Measurements from ENCODE around the gene RGS6.

RGS6 gene

DNA sequence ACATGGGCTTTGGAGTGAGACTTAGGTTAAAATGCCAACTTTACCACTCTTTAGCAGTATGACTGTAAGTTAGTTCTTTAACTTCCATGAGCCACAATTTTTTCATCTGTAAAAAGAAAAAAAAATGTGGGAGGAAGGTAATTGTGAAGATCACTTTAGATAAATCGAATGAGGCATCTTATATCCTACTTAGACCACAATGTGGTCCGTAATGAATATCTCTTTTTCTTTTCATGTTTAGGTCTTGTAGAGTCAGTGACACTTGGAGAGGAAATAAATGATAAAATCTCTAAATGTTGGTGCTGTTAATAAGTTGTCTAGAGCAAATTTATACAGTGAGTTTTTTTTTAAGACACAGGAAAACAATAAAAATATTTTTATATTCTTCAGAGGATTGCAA is 34.3 kb downstream of the RGS6 start:
- H3K9me2 ChIP-seq (ENCODE audit: low read depth, low read length) = no peaks in the 10 kb centered on the region
- no peak overlapping the region for H3K4me3 ChIP-seq (ENCODE audit: low read depth, low read length, poor library complexity, severe bottlenecking)
- no peak overlapping the region for H2AFZ ChIP-seq (ENCODE audit: low read length)
- no peaks in the 10 kb centered on the region for H3K79me2 ChIP-seq (ENCODE audit: insufficient read depth, low read length)
- H3K4me2 ChIP-seq (ENCODE audit: low read length) = no peak overlapping the region
- H3K9me3 ChIP-seq (ENCODE audit: low read length) = no peaks in the 10 kb centered on the region
- no peaks in the 10 kb centered on the region for H3K36me3 ChIP-seq (ENCODE audit: insufficient read depth, low read length)
- no peaks in the 10 kb centered on the region for H3F3A ChIP-seq (ENCODE audit: insufficient read depth, low read length)
- TF ChIP-seq, protein P1, sequence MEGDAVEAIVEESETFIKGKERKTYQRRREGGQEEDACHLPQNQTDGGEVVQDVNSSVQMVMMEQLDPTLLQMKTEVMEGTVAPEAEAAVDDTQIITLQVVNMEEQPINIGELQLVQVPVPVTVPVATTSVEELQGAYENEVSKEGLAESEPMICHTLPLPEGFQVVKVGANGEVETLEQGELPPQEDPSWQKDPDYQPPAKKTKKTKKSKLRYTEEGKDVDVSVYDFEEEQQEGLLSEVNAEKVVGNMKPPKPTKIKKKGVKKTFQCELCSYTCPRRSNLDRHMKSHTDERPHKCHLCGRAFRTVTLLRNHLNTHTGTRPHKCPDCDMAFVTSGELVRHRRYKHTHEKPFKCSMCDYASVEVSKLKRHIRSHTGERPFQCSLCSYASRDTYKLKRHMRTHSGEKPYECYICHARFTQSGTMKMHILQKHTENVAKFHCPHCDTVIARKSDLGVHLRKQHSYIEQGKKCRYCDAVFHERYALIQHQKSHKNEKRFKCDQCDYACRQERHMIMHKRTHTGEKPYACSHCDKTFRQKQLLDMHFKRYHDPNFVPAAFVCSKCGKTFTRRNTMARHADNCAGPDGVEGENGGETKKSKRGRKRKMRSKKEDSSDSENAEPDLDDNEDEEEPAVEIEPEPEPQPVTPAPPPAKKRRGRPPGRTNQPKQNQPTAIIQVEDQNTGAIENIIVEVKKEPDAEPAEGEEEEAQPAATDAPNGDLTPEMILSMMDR (IDR thresholded peaks at IDR 0.05; ENCODE audit: low read length) = no peak
- TF ChIP-seq EZH2 (IDR thresholded peaks at IDR 0.05; ENCODE audit: borderline replicate concordance, low read length) = no peak
- H3K4me1 ChIP-seq (ENCODE audit: insufficient read depth, low read length, severe bottlenecking) = no peaks in the 10 kb centered on the region
- no peaks in the 10 kb centered on the region for H4K20me1 ChIP-seq (ENCODE audit: insufficient read depth, low read length)
- no peak overlapping the region for H3K27ac ChIP-seq (ENCODE audit: low read depth, low read length, poor library complexity, severe bottlenecking)
- H3K27me3 ChIP-seq (ENCODE audit: insufficient read depth, low read length) = no peaks in the 10 kb centered on the region
- no peak overlapping the region for H3K9ac ChIP-seq (ENCODE audit: low read length)

DNA sequence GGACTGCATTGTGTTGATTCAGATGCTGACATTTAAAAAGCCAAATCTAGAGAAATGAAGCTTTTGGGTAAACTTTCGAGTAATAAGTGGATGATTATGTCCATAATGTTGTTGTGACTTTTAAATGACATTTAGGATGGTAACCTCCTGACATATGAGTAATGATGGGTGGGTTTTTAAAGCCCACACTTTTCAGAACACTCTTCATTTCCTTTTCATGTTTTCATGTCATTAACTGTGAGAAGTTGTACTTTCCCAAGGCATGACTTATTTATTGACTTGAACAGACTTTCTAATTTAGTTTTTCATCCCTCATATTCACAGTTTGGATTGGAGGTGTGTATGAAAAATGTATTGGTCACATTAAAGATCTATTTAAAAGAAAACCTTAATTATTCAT is 35.5 kb downstream of the RGS6 start:
- Histone ChIP-seq H3K4me2 (ENCODE audit: low read length) (no peak overlapping the region), H3K9me3 (ENCODE audit: low read length) (no peaks in the 10 kb centered on the region), H4K20me1 (ENCODE audit: insufficient read depth, low read length) (no peaks in the 10 kb centered on the region)

DNA sequence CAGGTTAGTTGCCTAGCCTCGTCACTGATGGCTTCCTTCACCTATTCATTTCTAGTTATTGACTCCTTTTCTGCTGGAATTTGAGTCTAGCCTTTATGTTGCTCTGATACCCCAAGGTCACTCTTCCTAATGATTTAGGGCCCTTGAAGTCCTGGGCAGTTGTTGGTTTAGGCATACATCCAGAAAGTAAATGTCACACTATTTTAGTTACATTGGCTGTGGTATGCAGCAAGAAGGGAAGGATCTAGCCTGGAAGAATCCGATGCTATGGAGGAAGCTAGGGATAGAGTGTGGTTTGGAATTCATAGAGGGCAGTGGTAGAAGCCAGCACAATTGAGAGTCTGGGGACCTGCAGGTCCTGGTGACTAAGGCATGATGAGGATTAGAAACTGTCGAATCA is 38.0 kb downstream of the RGS6 start:
- Histone ChIP-seq H4K20me1 (ENCODE audit: insufficient read depth, low read length) (no peaks in the 10 kb centered on the region), H2AFZ (ENCODE audit: low read length) (no peak overlapping the region), H3K27me3 (ENCODE audit: insufficient read depth, low read length) (no peaks in the 10 kb centered on the region), H3K36me3 (ENCODE audit: insufficient read depth, low read length) (no peaks in the 10 kb centered on the region), H3K4me2 (ENCODE audit: low read length) (no peak overlapping the region), H3K9me2 (ENCODE audit: low read depth, low read length) (no peaks in the 10 kb centered on the region), H3K79me2 (ENCODE audit: insufficient read depth, low read length) (no peaks in the 10 kb centered on the region), H3K9ac (ENCODE audit: low read length) (no peak overlapping the region), H3K9me3 (ENCODE audit: low read length) (no peaks in the 10 kb centered on the region), H3K27ac (ENCODE audit: low read depth, low read length, poor library complexity, severe bottlenecking) (no peak overlapping the region), H3F3A (ENCODE audit: insufficient read depth, low read length) (no peaks in the 10 kb centered on the region), H3K4me3 (ENCODE audit: low read depth, low read length, poor library complexity, severe bottlenecking) (no peak overlapping the region), H3K4me1 (ENCODE audit: insufficient read depth, low read length, severe bottlenecking) (no peaks in the 10 kb centered on the region)
- TF ChIP-seq, protein P1 (IDR thresholded peaks at IDR 0.05; ENCODE audit: low read length) = no peak
- no peak for TF ChIP-seq EZH2 (IDR thresholded peaks at IDR 0.05; ENCODE audit: borderline replicate concordance, low read length)

More for the DNA sequence above, 35.5 kb downstream of the RGS6 start:
- no peak overlapping the region for H3K27ac ChIP-seq (ENCODE audit: low read depth, low read length, poor library complexity, severe bottlenecking)
- no peak overlapping the region for H3K4me3 ChIP-seq (ENCODE audit: low read depth, low read length, poor library complexity, severe bottlenecking)
- no peaks in the 10 kb centered on the region for H3K9me2 ChIP-seq (ENCODE audit: low read depth, low read length)
- H3F3A ChIP-seq (ENCODE audit: insufficient read depth, low read length) = no peaks in the 10 kb centered on the region
- H3K36me3 ChIP-seq (ENCODE audit: insufficient read depth, low read length) = no peaks in the 10 kb centered on the region
- H3K9ac ChIP-seq (ENCODE audit: low read length) = no peak overlapping the region
- TF ChIP-seq, protein P1 (IDR thresholded peaks at IDR 0.05; ENCODE audit: low read length) = no peak
- TF ChIP-seq EZH2 (IDR thresholded peaks at IDR 0.05; ENCODE audit: borderline replicate concordance, low read length) = no peak
- H3K27me3 ChIP-seq (ENCODE audit: insufficient read depth, low read length) = no peaks in the 10 kb centered on the region
- no peaks in the 10 kb centered on the region for H3K79me2 ChIP-seq (ENCODE audit: insufficient read depth, low read length)
- no peak overlapping the region for H2AFZ ChIP-seq (ENCODE audit: low read length)
- H3K4me1 ChIP-seq (ENCODE audit: insufficient read depth, low read length, severe bottlenecking) = no peaks in the 10 kb centered on the region

Data from OCI-LY1 (cell line).